Right lobe of liver (tissue), 6 donors: ENCODE measurements around the gene PELI2. TPM values are rescaled to one million over a fixed set of nuclear protein-coding genes. Genes with fewer than 3 reads are reported as not detected.

ENCODE experiments used
- ATAC-seq, 4 donors: fragments of 200-7000 bp; cut with Tn5 transposase; one replicate each; pipeline ENCODE4 v1.9.1; 2020; ENCODE audit warnings: mild to moderate bottlenecking in 4 of 4, moderate library complexity in 4 of 4
- DNase-seq, 3 donors: peaks; one replicate each; pipeline ENCODE4 v3.0.0-alpha.2; 2020
- H3K27ac ChIP-seq, 3 donors: fragments of 200-600 bp; one replicate each; pipeline ENCODE4 v1.8.0; 2022
- H3K27me3 ChIP-seq, 2 donors: fragments of 200-600 bp; one replicate each; pipeline ENCODE4 v1.8.0; 2022
- H3K36me3 ChIP-seq, 4 donors: fragments of 200-600 bp; sonication (generic) in 1 of 4; one replicate each; pipeline versions ENCODE4 v1.5.1 to v1.8.0; 2017 to 2022; ENCODE audit warnings: control low read depth in 1 of 4
- H3K4me1 ChIP-seq, 4 donors: fragments of 200-600 bp; sonication (generic) in 1 of 4; one replicate each; pipeline versions ENCODE4 v1.5.1 to v1.8.0; 2017 to 2022; ENCODE audit warnings: control low read depth in 1 of 4
- H3K4me3 ChIP-seq, 3 donors: fragments of 200-600 bp; one replicate each; pipeline ENCODE4 v1.8.0; 2022
- H3K9me3 ChIP-seq, 4 donors: fragments of 200-600 bp; sonication (generic) in 1 of 4; one replicate each; pipeline versions ENCODE4 v1.5.1 to v1.8.0; 2017 to 2022; ENCODE audit warnings: control low read depth in 1 of 4
- CTCF ChIP-seq, 4 donors: fragments of 200-600 bp in 3 of 4; fragments of 450-650 bp in 1 of 4; IDR thresholded peaks; one replicate each; pipeline versions ENCODE4 v1.5.1 to v1.8.0; 2016 to 2022; ENCODE audit warnings: antibody characterized with exemption in 4 of 4, mild to moderate bottlenecking in 2 of 4
- POLR2A ChIP-seq: fragments of 450-650 bp; IDR thresholded peaks from one replicate; pipeline ENCODE4 v1.6.1; 2017; ENCODE audit warnings: antibody characterized with exemption, mild to moderate bottlenecking
- WGBS: methylation state at CpG from one replicate; pipeline ENCODE4 v1.1.6; 2018; ENCODE audit warnings: low coverage, low lambda C conversion rate; ENCODE audit not compliant: insufficient coverage; ENCODE audit errors: missing lambda C conversion rate; 5-methylcytosine and 5-hydroxymethylcytosine counted together
- intact Hi-C, 2 donors: fragments of 100-400 bp; cut with DNase I; formaldehyde crosslinking; loops; one replicate each; pipeline versions ENCODE4 v1.11.2 to v1.14.1; 2022
- total RNA-seq, 6 experiments: library from RNA; depleted of rRNA in 2 of 6; stranded (reverse); fragments of >200 nt in 2 of 6; fragmentation: NEBNext Ultra II Directional in 3 of 6; extraction: Animal tissue kit (Norgen Biotek cat#: 25700) in 3 of 6; gene quantifications; one replicate each; pipeline versions ENCODE4 v1.1.0 to v1.2.4, GENCODE V29; 2016 to 2023
- donor health status: DM: no; HTN: yes; CAD: no.
- donor health status: DM: no; HTN: no; CAD: no.
- donor health status: DM: no; HTN: no; CAD: no.
- donor health status: DM: no; HTN: yes; CAD: no.
- donor health status: DM: no; HTN: yes; CAD: no.

PELI2 gene
- total RNA-seq, 6 experiments from 2014 or later: 1.1 to 3.2 (median 1.9) TPM

GRCh38 chr14:56206596-56206995 is 88.4 kb downstream of the PELI2 start:
- H3K27me3 ChIP-seq: no peaks in the 10 kb centered on the region
- ATAC-seq: no peak
- intact Hi-C loops: no loop called here
- TF ChIP-seq POLR2A (no peak), CTCF (IDR thresholded peaks at IDR 0.05) (no peak)
- H3K4me1 ChIP-seq: no peaks in the 10 kb centered on the region
- H3K27ac ChIP-seq: no peak overlapping the region
- H3K9me3 ChIP-seq: no peaks in the 10 kb centered on the region
- no peak overlapping the region for H3K4me3 ChIP-seq
- H3K36me3 ChIP-seq: no peaks in the 10 kb centered on the region
- 47% methylated on average over 2 of the region's 2 CpGs for WGBS
- no peak for DNase-seq

GRCh38 chr14:56207626-56208292 is 89.5 kb downstream of the PELI2 start:
- TF ChIP-seq POLR2A (no peak), CTCF (IDR thresholded peaks at IDR 0.05) (no peak)
- H3K4me1 ChIP-seq: no peaks in the 10 kb centered on the region
- no peak overlapping the region for H3K27ac ChIP-seq
- H3K27me3 ChIP-seq: no peaks in the 10 kb centered on the region
- intact Hi-C loops: no loop called here
- no peak for ATAC-seq
- no peak for DNase-seq
- 41% methylated on average over 3 of the region's 3 CpGs for WGBS
- no peak overlapping the region for H3K4me3 ChIP-seq
- H3K9me3 ChIP-seq: no peaks in the 10 kb centered on the region
- no peaks in the 10 kb centered on the region for H3K36me3 ChIP-seq

GRCh38 chr14:56208520-56208919 is 90.3 kb downstream of the PELI2 start:
- DNase-seq: no peak

GRCh38 chr14:56210571-56210970 is 92.4 kb downstream of the PELI2 start:
- DNase-seq (no peak), ATAC-seq (no peak)
- no peaks in the 10 kb centered on the region for H3K36me3 ChIP-seq
- 80% methylated on average over 2 of the region's 2 CpGs for WGBS
- intact Hi-C loops: no loop called here
- no peak overlapping the region for H3K27ac ChIP-seq
- no peaks in the 10 kb centered on the region for H3K9me3 ChIP-seq
- no peak overlapping the region for H3K4me3 ChIP-seq
- TF ChIP-seq CTCF (IDR thresholded peaks at IDR 0.05) (no peak), POLR2A (no peak)
- H3K27me3 ChIP-seq: no peaks in the 10 kb centered on the region
- no peaks in the 10 kb centered on the region for H3K4me1 ChIP-seq

More at GRCh38 chr14:56208520-56208919, 90.3 kb downstream of the PELI2 start:
- Histone ChIP-seq H3K27ac (no peak overlapping the region), H3K9me3 (no peaks in the 10 kb centered on the region), H3K36me3 (no peaks in the 10 kb centered on the region), H3K4me1 (no peaks in the 10 kb centered on the region), H3K27me3 (no peaks in the 10 kb centered on the region), H3K4me3 (no peak overlapping the region)
- TF ChIP-seq CTCF (IDR thresholded peaks at IDR 0.05) (no peak), POLR2A (no peak)
- 69% methylated on average over 3 of the region's 3 CpGs for WGBS
- intact Hi-C loops: no loop called here
- no peak for ATAC-seq
